ENCODE results near the gene RIMBP2.

RIMBP2 gene

DNA sequence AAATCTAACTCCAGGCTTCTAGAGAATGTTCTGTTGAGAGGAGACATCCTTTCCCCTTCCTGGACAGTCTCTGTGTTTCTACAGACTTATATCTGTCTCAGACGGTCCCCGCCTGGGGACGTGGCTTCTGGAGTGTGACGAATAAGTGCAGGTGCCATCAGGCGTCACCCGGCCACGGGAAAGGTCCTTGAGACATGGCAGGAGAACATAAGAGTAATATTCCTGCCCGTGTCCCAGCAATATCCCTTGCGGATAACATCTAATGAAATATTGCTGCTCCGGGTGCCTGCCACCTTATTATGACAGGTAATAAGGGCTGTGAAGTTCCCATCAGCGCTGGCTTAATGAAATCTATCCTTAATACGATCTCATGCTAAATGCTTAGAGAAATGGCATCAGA, 238.8 kb downstream of the RIMBP2 start:
- no peak overlapping the region for H2AK5ac ChIP-seq (ENCODE audit: low read depth, low read length)
- no peak overlapping the region for H3K4me3 ChIP-seq (ENCODE audit: low read length in 2 of 2)
- H3K18ac ChIP-seq (ENCODE audit: low read length) = no peak overlapping the region
- H2BK120ac ChIP-seq (ENCODE audit: low read depth, low read length) = no peak overlapping the region
- no peak overlapping the region for H3K27ac ChIP-seq (replicated peaks; ENCODE audit: low read length)
- H3K4me1 ChIP-seq (ENCODE audit: control insufficient read depth in 2 of 2, insufficient read depth in 1 of 2, low read depth in 1 of 2, low read length in 2 of 2) = peaks cover 0 to 14% of the 10 kb centered on the region in 2 donors
- H3K4me2 ChIP-seq (ENCODE audit: insufficient read depth, low read length, poor library complexity, severe bottlenecking) = no peak overlapping the region
- H3K9me3 ChIP-seq (replicated peaks in 1 of 2; ENCODE audit: control insufficient read depth in 2 of 2, insufficient read depth in 1 of 2, low read depth in 1 of 2, low read length in 2 of 2) = no peaks in the 10 kb centered on the region
- no peak overlapping the region for H2BK15ac ChIP-seq (ENCODE audit: low read length)
- no peaks in the 10 kb centered on the region for H3K79me1 ChIP-seq (ENCODE audit: low read depth, low read length)
- WGBS, 2 donors (ENCODE audit: extremely low coverage in 2 of 2, insufficient read length in 2 of 2, insufficient replicate concordance in 1 of 2) = no CpG with 5 or more reads among the region's 12 CpGs
- DNase-seq (ENCODE audit: low spot score) = no peak
- H3K27me3 ChIP-seq (ENCODE audit: control insufficient read depth in 3 of 3, insufficient read depth in 3 of 3, low read depth in 1 of 3, low read length in 3 of 3) = peaks cover 0 to 38% (median 0%) of the 10 kb centered on the region in 3 experiments
- H2BK5ac ChIP-seq (ENCODE audit: low read length) = no peak overlapping the region
- no peak overlapping the region for H2AFZ ChIP-seq (ENCODE audit: low read length)
- H2BK12ac ChIP-seq (ENCODE audit: low read length) = no peak overlapping the region
- no peak overlapping the region for H3K14ac ChIP-seq (ENCODE audit: low read length)
- H3K36me3 ChIP-seq (replicated peaks in 1 of 2; ENCODE audit: control insufficient read depth in 2 of 2, insufficient read depth in 2 of 2, low read length in 2 of 2) = no peaks in the 10 kb centered on the region
- H4K8ac ChIP-seq (ENCODE audit: low read depth, low read length) = no peak overlapping the region
- H4K91ac ChIP-seq (ENCODE audit: low read depth, low read length, poor library complexity) = no peak overlapping the region
- no peak overlapping the region for H3K4ac ChIP-seq (ENCODE audit: low read length)
- H3K9ac ChIP-seq (ENCODE audit: low read depth, low read length, poor library complexity) = no peak overlapping the region
- H3K23ac ChIP-seq (ENCODE audit: low read depth, low read length, poor library complexity) = no peak overlapping the region

DNA sequence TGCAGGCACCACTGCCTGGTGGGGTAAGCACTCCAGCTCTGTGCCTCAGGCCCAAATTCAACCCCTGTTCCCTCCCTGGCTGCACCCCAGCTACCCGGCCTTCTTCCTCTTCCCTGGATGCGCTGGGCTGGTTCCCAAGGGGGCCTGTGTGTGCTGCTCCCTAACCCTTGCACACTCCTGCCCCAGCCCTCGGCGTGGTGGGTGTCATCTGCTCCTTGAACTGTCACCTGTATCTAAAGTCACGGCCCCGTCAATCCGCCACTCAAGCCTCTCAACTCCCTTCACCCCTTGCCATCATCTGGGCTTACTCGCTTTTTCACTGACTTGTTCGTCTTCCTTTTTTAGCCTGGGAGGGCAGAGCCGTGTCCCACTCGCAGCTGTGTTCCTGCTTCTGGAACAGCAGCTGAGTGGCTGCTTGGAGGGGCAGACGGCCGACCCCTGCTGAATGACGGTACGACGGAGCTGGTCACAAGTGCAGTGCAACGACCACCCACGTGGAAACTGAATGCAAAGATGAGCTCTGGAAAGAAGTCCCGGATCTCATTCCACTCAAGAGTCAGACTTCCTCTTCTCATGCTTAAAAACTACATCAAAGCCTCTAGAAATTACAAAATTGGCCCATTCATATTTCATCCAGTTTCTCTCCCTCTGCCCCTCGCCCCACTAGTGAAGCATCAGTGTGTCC, 239.5 kb downstream of the RIMBP2 start:
- no peak overlapping the region for H3K4ac ChIP-seq (ENCODE audit: low read length)
- H3K18ac ChIP-seq (ENCODE audit: low read length) = no peak overlapping the region
- no peak overlapping the region for H3K9ac ChIP-seq (ENCODE audit: low read depth, low read length, poor library complexity)
- no peak overlapping the region for H2AFZ ChIP-seq (ENCODE audit: low read length)
- H2BK5ac ChIP-seq (ENCODE audit: low read length) = no peak overlapping the region
- H3K27ac ChIP-seq (replicated peaks; ENCODE audit: low read length) = no peak overlapping the region
- peak overlapping the region; percentile 22 for H2AK5ac ChIP-seq (ENCODE audit: low read depth, low read length)
- H2BK15ac ChIP-seq (ENCODE audit: low read length) = no peak overlapping the region
- H3K4me1 ChIP-seq (ENCODE audit: control insufficient read depth in 2 of 2, insufficient read depth in 1 of 2, low read depth in 1 of 2, low read length in 2 of 2) = peaks cover 0 to 10% of the 10 kb centered on the region in 2 donors
- no peak overlapping the region for H4K91ac ChIP-seq (ENCODE audit: low read depth, low read length, poor library complexity)
- no peaks in the 10 kb centered on the region for H3K79me1 ChIP-seq (ENCODE audit: low read depth, low read length)
- no peak overlapping the region for H3K4me3 ChIP-seq (ENCODE audit: low read length in 2 of 2)
- no peak for DNase-seq (ENCODE audit: low spot score)
- no CpG with 5 or more reads among the region's 20 CpGs for WGBS, 2 donors (ENCODE audit: extremely low coverage in 2 of 2, insufficient read length in 2 of 2, insufficient replicate concordance in 1 of 2)
- no peaks in the 10 kb centered on the region for H3K36me3 ChIP-seq (replicated peaks in 1 of 2; ENCODE audit: control insufficient read depth in 2 of 2, insufficient read depth in 2 of 2, low read length in 2 of 2)
- H3K9me3 ChIP-seq (replicated peaks in 1 of 2; ENCODE audit: control insufficient read depth in 2 of 2, insufficient read depth in 1 of 2, low read depth in 1 of 2, low read length in 2 of 2) = no peaks in the 10 kb centered on the region
- no peak overlapping the region for H4K8ac ChIP-seq (ENCODE audit: low read depth, low read length)
- no peak overlapping the region for H2BK120ac ChIP-seq (ENCODE audit: low read depth, low read length)
- H3K23ac ChIP-seq (ENCODE audit: low read depth, low read length, poor library complexity) = no peak overlapping the region
- H3K27me3 ChIP-seq (ENCODE audit: control insufficient read depth in 3 of 3, insufficient read depth in 3 of 3, low read depth in 1 of 3, low read length in 3 of 3) = peaks cover 0 to 38% (median 0%) of the 10 kb centered on the region in 3 experiments
- no peak overlapping the region for H3K14ac ChIP-seq (ENCODE audit: low read length)
- H3K4me2 ChIP-seq (ENCODE audit: insufficient read depth, low read length, poor library complexity, severe bottlenecking) = no peak overlapping the region
- no peak overlapping the region for H2BK12ac ChIP-seq (ENCODE audit: low read length)

DNA sequence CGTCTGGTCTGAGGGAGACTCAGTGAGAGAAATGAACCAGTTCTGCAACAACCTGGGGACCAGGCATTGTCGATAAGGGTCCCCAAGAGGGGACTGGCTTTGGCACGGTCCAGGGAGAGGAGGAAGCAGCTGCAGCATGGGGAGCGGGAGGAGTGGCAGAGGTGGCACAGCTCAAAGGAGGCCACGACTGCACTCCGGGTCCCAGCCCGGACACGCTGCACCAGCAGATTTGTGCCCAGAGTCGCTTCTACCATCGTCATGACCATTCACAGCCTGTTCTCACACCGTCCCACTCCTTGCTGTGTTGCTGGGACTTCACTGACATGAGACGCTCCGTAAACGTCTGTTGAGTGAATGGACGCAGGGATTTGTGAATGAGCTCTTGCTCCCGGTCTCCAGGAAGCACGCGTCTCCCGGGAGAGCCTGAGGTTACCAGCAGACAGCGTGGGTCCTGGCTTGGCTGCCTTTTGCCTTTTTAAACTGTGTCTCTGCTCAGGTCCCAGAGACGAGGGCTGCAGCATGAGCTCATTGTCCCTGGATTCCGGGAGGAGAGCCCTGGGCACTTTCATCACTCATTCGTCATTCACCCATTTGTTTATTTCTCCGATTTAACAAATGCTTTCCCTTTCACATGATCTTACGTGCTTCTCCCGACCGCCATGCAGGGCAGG, 241.4 kb downstream of the RIMBP2 start:
- Histone ChIP-seq H3K4me3 (ENCODE audit: low read length in 2 of 2) (no peak overlapping the region), H2BK12ac (ENCODE audit: low read length) (no peak overlapping the region), H3K9me3 (replicated peaks in 1 of 2; ENCODE audit: control insufficient read depth in 2 of 2, insufficient read depth in 1 of 2, low read depth in 1 of 2, low read length in 2 of 2) (no peaks in the 10 kb centered on the region), H3K79me1 (ENCODE audit: low read depth, low read length) (no peaks in the 10 kb centered on the region), H3K9ac (ENCODE audit: low read depth, low read length, poor library complexity) (no peak overlapping the region), H2AK5ac (ENCODE audit: low read depth, low read length) (no peak overlapping the region), H4K91ac (ENCODE audit: low read depth, low read length, poor library complexity) (no peak overlapping the region), H2AFZ (ENCODE audit: low read length) (no peak overlapping the region), H2BK15ac (ENCODE audit: low read length) (no peak overlapping the region), H2BK120ac (ENCODE audit: low read depth, low read length) (no peak overlapping the region), H3K27ac (replicated peaks; ENCODE audit: low read length) (no peak overlapping the region), H3K36me3 (replicated peaks in 1 of 2; ENCODE audit: control insufficient read depth in 2 of 2, insufficient read depth in 2 of 2, low read length in 2 of 2) (no peaks in the 10 kb centered on the region), H3K4me2 (ENCODE audit: insufficient read depth, low read length, poor library complexity, severe bottlenecking) (no peak overlapping the region), H3K4ac (ENCODE audit: low read length) (no peak overlapping the region), H3K18ac (ENCODE audit: low read length) (no peak overlapping the region), H2BK5ac (ENCODE audit: low read length) (no peak overlapping the region), H4K8ac (ENCODE audit: low read depth, low read length) (no peak overlapping the region), H3K14ac (ENCODE audit: low read length) (peak overlapping the region; percentile 25), H3K27me3 (ENCODE audit: control insufficient read depth in 3 of 3, insufficient read depth in 3 of 3, low read depth in 1 of 3, low read length in 3 of 3) (peaks cover 0 to 38% (median 0%) of the 10 kb centered on the region in 3 experiments), H3K23ac (ENCODE audit: low read depth, low read length, poor library complexity) (peak overlapping the region; percentile 47), H3K4me1 (ENCODE audit: control insufficient read depth in 2 of 2, insufficient read depth in 1 of 2, low read depth in 1 of 2, low read length in 2 of 2) (peaks cover 0 to 6% of the 10 kb centered on the region in 2 donors)
- no peak for DNase-seq (ENCODE audit: low spot score)
- no CpG with 5 or more reads among the region's 27 CpGs for WGBS, 2 donors (ENCODE audit: extremely low coverage in 2 of 2, insufficient read length in 2 of 2, insufficient replicate concordance in 1 of 2)

DNA sequence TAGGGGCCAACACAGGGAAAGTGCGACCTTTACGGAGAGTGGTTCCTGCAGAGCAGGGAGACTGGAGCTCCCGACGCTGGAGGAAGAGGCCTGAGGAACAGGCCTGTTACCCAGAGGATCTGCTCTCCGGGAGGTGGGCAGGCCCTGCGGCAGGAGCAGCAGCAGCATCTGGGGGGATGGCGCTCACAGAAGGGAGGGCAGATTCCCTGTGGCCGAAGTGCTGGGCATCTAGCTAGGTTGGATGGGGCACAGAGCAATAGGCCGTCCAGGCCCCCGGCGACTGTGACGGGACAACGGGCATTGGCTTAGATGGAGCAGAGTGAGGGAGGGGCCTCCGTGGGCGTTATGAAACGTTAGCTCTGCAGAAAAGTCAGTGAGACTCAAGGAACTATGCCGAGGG, 242.8 kb downstream of the RIMBP2 start:
- no peak overlapping the region for H4K91ac ChIP-seq (ENCODE audit: low read depth, low read length, poor library complexity)
- no peak overlapping the region for H2BK15ac ChIP-seq (ENCODE audit: low read length)
- no CpG with 5 or more reads among the region's 17 CpGs for WGBS, 2 donors (ENCODE audit: extremely low coverage in 2 of 2, insufficient read length in 2 of 2, insufficient replicate concordance in 1 of 2)
- no peak overlapping the region for H3K18ac ChIP-seq (ENCODE audit: low read length)
- H3K23ac ChIP-seq (ENCODE audit: low read depth, low read length, poor library complexity) = no peak overlapping the region
- H3K9me3 ChIP-seq (replicated peaks in 1 of 2; ENCODE audit: control insufficient read depth in 2 of 2, insufficient read depth in 1 of 2, low read depth in 1 of 2, low read length in 2 of 2) = no peaks in the 10 kb centered on the region
- H2BK5ac ChIP-seq (ENCODE audit: low read length) = no peak overlapping the region
- H2BK120ac ChIP-seq (ENCODE audit: low read depth, low read length) = no peak overlapping the region
- H2AFZ ChIP-seq (ENCODE audit: low read length) = no peak overlapping the region
- no peak overlapping the region for H4K8ac ChIP-seq (ENCODE audit: low read depth, low read length)
- peaks cover 0 to 6% of the 10 kb centered on the region in 2 donors for H3K4me1 ChIP-seq (ENCODE audit: control insufficient read depth in 2 of 2, insufficient read depth in 1 of 2, low read depth in 1 of 2, low read length in 2 of 2)
- no peak overlapping the region for H3K4me2 ChIP-seq (ENCODE audit: insufficient read depth, low read length, poor library complexity, severe bottlenecking)
- no peak for DNase-seq (ENCODE audit: low spot score)
- H3K27ac ChIP-seq (replicated peaks; ENCODE audit: low read length) = no peak overlapping the region
- no peak overlapping the region for H3K4me3 ChIP-seq (ENCODE audit: low read length in 2 of 2)
- no peak overlapping the region for H3K14ac ChIP-seq (ENCODE audit: low read length)
- H3K9ac ChIP-seq (ENCODE audit: low read depth, low read length, poor library complexity) = peak overlapping the region; percentile 13
- peaks cover 0 to 38% (median 0%) of the 10 kb centered on the region in 3 experiments for H3K27me3 ChIP-seq (ENCODE audit: control insufficient read depth in 3 of 3, insufficient read depth in 3 of 3, low read depth in 1 of 3, low read length in 3 of 3)
- H2BK12ac ChIP-seq (ENCODE audit: low read length) = no peak overlapping the region
- H3K36me3 ChIP-seq (replicated peaks in 1 of 2; ENCODE audit: control insufficient read depth in 2 of 2, insufficient read depth in 2 of 2, low read length in 2 of 2) = no peaks in the 10 kb centered on the region
- no peak overlapping the region for H3K4ac ChIP-seq (ENCODE audit: low read length)
- H3K79me1 ChIP-seq (ENCODE audit: low read depth, low read length) = no peaks in the 10 kb centered on the region
- H2AK5ac ChIP-seq (ENCODE audit: low read depth, low read length) = no peak overlapping the region

All from neuronal stem cell (in vitro differentiated cells).